M059J (cell line): ENCODE data around the gene NEURL3. TPM values are rescaled to one million over a fixed set of nuclear protein-coding genes. Genes with fewer than 3 reads are reported as not detected.
"Not testable (repeated sequence)": the region's sequence is repeated elsewhere in the genome, so short reads cannot be mapped to it uniquely, and the experiment has no call there.

ENCODE experiments used
- DNase-seq: peaks from one replicate; pipeline ENCODE4 v3.0.0-alpha.2; 2012; ENCODE audit warnings: low read depth
- total RNA-seq: library from RNA; depleted of rRNA; stranded (reverse); fragments of >200 nt; shearing (Covaris generic); gene quantifications from 2 replicates; pipeline ENCODE4 v1.2.3, GENCODE V29; 2014; rRNA removed

Gene NEURL3
- total RNA-seq, 1 experiment from 2014 or later: 1.1 TPM

GRCh38 chr2:96485751-96486651, 19.2 kb downstream of the NEURL3 start:
- DNase-seq: peak; percentile 95

GRCh38 chr2:96485350-96485749, 19.8 kb downstream of the NEURL3 start:
- peak; percentile 31 for DNase-seq

GRCh38 chr2:96484091-96484490, 21.1 kb downstream of the NEURL3 start:
- no peak for DNase-seq

DNA sequence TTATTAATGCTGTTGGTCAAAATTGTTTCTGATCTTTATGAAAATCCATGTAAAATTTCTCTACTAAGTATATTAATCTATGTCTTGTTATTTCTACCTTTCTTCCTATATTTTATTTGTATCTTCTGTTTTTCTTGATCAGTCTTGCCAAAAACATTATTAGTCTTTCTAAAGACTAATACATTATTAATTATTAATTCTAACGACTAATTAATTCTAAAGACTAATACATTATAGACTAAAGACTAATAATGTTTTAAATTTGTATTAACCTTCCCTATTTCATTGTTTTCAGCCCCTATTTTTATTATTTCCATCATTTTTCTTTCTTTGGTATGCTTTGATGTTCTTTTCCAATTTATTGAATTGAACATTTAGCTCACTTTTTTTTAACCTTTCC, 27.7 kb downstream of the NEURL3 start:
- no peak for DNase-seq

DNA sequence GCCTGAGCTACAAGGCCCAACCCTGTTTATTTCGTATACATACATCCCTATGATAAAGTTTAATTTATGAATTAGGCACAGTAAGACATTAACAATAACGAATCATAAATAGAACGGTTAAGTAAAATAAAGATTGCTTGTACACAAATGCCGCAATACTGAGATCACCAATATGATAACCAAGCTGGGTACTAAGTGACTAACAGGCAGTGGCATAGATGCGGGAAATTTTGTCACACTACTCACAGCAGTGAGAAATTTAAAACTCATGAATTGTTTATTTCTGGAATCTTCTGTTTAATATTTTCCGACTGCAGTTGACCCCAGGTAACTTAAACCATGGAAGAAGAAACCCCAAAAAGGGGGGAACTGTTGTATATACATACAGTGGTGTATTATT, 33.4 kb downstream of the NEURL3 start:
- DNase-seq: no peak

DNA sequence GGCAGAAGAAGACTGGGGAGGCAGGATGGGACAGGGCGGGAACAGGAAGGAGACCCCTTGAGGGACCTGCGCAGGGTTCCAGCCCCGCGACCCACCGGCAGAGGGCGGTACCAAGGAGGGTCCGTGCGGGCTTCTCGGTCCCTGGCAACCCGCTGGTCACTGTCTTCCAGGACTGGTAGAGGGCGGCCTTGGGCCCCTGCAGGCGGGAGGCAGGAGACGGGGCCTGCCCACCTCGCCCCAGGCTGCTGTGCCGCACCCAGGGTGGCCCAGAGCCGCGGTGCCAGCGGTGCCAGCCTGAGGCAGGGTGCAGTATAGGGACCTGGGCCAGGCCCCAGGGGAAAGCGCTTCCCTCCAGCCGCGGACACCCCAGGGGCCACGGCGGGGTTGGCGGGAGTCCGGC, 34.5 kb downstream of the NEURL3 start:
- DNase-seq: peak; percentile 48

GRCh38 chr2:96470109-96470508, 35.0 kb downstream of the NEURL3 start:
- no peak for DNase-seq

GRCh38 chr2:96468904-96469303, 36.3 kb downstream of the NEURL3 start:
- no peak for DNase-seq

GRCh38 chr2:96464651-96465050, 40.5 kb downstream of the NEURL3 start:
- DNase-seq: no peak

DNA sequence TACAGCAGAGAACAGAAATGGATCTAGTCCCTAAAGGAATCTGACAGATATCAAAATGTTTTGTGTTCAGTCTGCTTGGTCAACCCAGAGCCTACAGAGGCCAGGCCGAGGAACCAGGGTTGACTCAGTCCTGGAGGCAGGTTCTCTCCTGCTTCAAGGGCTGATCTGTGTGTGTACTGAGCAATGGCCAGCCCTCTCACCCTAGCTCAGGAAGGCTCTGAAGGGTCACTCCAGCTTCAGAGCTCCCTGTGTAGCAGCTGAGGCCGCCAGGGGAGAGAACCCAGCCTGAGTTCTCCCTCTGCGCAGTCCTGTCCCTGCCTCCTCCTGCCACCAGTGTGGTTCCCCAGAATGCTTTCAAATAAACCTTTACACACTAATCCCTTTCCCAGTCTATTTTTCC, 41.1 kb downstream of the NEURL3 start:
- no peak for DNase-seq

GRCh38 chr2:96463119-96463518, 42.0 kb downstream of the NEURL3 start:
- no peak for DNase-seq

DNA sequence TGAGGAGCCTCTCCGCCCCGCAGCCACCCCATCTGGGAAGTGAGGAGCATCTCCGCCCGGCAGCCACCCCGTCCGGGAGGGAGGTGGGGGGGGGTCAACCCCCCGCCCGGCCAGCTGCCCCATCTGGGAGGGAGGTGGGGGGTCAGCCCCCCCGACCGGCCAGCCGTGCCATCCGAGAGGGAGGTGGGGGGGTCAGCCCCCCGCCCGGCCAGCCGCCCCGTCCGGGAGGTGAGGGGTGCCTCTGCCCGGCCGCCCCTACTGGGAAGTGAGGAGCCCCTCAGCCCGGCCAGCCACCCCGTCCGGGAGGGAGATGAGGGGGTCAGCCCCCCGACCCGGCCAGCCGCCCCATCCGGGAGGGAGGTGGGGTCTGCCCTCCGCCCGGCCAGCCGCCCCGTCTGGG, 43.5 kb downstream of the NEURL3 start:
- DNase-seq: not testable (repeated sequence)

- no peak for DNase-seq
Measured at GRCh38 chr2:96452053-96452452, 53.1 kb downstream of the NEURL3 start.

GRCh38 chr2:96449637-96450036, 55.5 kb downstream of the NEURL3 start:
- no peak for DNase-seq

DNA sequence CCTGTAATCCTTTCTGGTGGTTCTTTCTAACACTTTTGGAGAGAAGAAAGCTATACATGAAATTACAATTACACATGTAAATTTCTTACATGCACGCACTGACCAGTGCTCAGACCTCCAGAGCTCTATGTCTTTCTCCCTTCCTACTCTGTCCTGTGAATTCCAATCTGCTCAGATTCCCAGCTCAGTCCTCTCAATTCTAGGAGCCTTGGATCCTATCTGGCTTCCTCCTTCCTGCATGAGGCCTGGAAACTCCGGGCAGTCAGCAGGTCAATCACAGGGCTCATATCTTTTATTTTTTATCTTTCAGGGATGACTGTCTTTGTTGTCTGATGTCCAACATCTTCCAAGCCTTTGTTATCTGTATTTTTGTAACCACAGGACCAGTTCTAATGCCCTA, 56.0 kb downstream of the NEURL3 start:
- no peak for DNase-seq

- DNase-seq: no peak
Measured at GRCh38 chr2:96447726-96448125, 57.4 kb downstream of the NEURL3 start.

Other genes starting within 250 kb of the NEURL3 start
- 33.8 and 45.3 TPM in 2 replicates for gene TMEM127, start 239.4 kb downstream of the NEURL3 start, total RNA-seq
- 89.1 and 115 TPM in 2 replicates for gene CIAO1, start 239.1 kb downstream of the NEURL3 start, total RNA-seq
- gene SNRNP200, start 199.8 kb downstream of the NEURL3 start, total RNA-seq: 26.8 and 51.4 TPM in 2 replicates
- gene ITPRIPL1, start 180.0 kb downstream of the NEURL3 start, total RNA-seq: 1.3 and 3.2 TPM in 2 replicates
- 35.5 and 53.6 TPM in 2 replicates for gene NCAPH, start 169.6 kb downstream of the NEURL3 start, total RNA-seq
- gene ARID5A, start 31.4 kb upstream of the NEURL3 start, total RNA-seq: 7.0 and 15.1 TPM in 2 replicates
- 28.9 and 45.2 TPM in 2 replicates for gene KANSL3, start 133.0 kb upstream of the NEURL3 start, total RNA-seq
- 0.39 TPM in 1 of 2 replicates, not detected in the other for gene FER1L5, start 137.4 kb upstream of the NEURL3 start, total RNA-seq
- 53.1 and 65.3 TPM in 2 replicates for gene LMAN2L, start 234.7 kb upstream of the NEURL3 start, total RNA-seq